HepG2 (cell line): ENCODE results near the gene METTL23. TPM values are rescaled to one million over a fixed set of nuclear protein-coding genes. Genes with fewer than 3 reads are reported as not detected.

Source experiments
- ATF5 ChIP-seq: sonication (generic); formaldehyde crosslinking; IDR thresholded peaks from 2 replicates; pipeline ENCODE4 v1.4.0; 2020; ENCODE audit warnings: mild to moderate bottlenecking, low read depth, missing genetic modification reagents
- HBP1 ChIP-seq: IDR thresholded peaks from 2 replicates; pipeline ENCODE4 v1.6.1; 2016; ENCODE audit warnings: low read depth, control low read depth
- HOXA9 ChIP-seq: sonication (generic); formaldehyde crosslinking; IDR thresholded peaks from 2 replicates; pipeline ENCODE4 v1.8.1; 2022; ENCODE audit warnings: missing genetic modification reagents, mild to moderate bottlenecking, moderate library complexity, borderline replicate concordance
- IRF9 ChIP-seq: sonication (generic); formaldehyde crosslinking; IDR thresholded peaks from 2 replicates; pipeline ENCODE4 v1.8.0; 2022; ENCODE audit warnings: missing genetic modification reagents, mild to moderate bottlenecking, borderline replicate concordance
- KLF13 ChIP-seq: sonication (generic); formaldehyde crosslinking; IDR thresholded peaks from 2 replicates; pipeline ENCODE4 v1.4.0; 2020; ENCODE audit warnings: mild to moderate bottlenecking, missing genetic modification reagents
- PBX3 ChIP-seq: sonication (generic); formaldehyde crosslinking; IDR thresholded peaks from 2 replicates; pipeline ENCODE4 v1.8.1; 2023; ENCODE audit warnings: missing genetic modification reagents, inconsistent platforms, borderline replicate concordance
- RFX1 ChIP-seq: fragments of 450-650 bp; IDR thresholded peaks from 2 replicates; pipeline ENCODE4 v1.6.1; 2017
- SETDB1 ChIP-seq: sonication (generic); formaldehyde crosslinking; IDR thresholded peaks from 2 replicates; pipeline ENCODE4 v1.5.1; 2020; ENCODE audit warnings: missing genetic modification reagents, mild to moderate bottlenecking, borderline replicate concordance
- THAP11 ChIP-seq: IDR thresholded peaks from 2 replicates; pipeline ENCODE4 v1.6.1; 2016; ENCODE audit warnings: missing biosample characterization, missing genetic modification reagents
- USF2 ChIP-seq, 2 experiments: sonication (generic) in 1 of 2; formaldehyde crosslinking in 1 of 2; IDR thresholded peaks; 2 replicates each; pipeline versions ENCODE4 v1.5.1 to v1.6.1; 2011 to 2020; ENCODE audit warnings: borderline replicate concordance in 1 of 2, low read depth in 1 of 2, low read length in 1 of 2, mild to moderate bottlenecking in 1 of 2, missing genetic modification reagents in 1 of 2, moderate library complexity in 1 of 2
- ZBED4 ChIP-seq: sonication (generic); formaldehyde crosslinking; IDR thresholded peaks from 2 replicates; pipeline ENCODE4 v1.4.0; 2020; ENCODE audit warnings: missing genetic modification reagents, borderline replicate concordance
- ZBTB7A ChIP-seq: sonication (generic); formaldehyde crosslinking; IDR thresholded peaks from 2 replicates; pipeline ENCODE4 v1.8.0; 2022; ENCODE audit warnings: mild to moderate bottlenecking, missing genetic modification reagents
- ZMAT3 ChIP-seq: sonication (generic); formaldehyde crosslinking; conservative IDR thresholded peaks from 2 replicates; pipeline ENCODE4 v1.7.0; 2021; ENCODE audit warnings: missing genetic modification reagents
- ZNF75D ChIP-seq: sonication (generic); formaldehyde crosslinking; IDR thresholded peaks from 2 replicates; pipeline ENCODE4 v1.8.1; 2023; ENCODE audit warnings: missing genetic modification reagents, mild to moderate bottlenecking, borderline replicate concordance
- ZNF772 ChIP-seq: sonication (generic); formaldehyde crosslinking; IDR thresholded peaks from 2 replicates; pipeline ENCODE4 v1.5.0; 2020; ENCODE audit warnings: mild to moderate bottlenecking, missing genetic modification reagents
- polyA plus RNA-seq, 8 experiments: library from polyadenylated mRNA; depleted of rRNA in 3 of 8; stranded (reverse) in 7 of 8; unstranded in 1 of 8; fragments of >200 nt; fragmentation: Illumina TruSeq in 4 of 8; extraction: Trizol in 4 of 8; gene quantifications; 2 replicates each; pipeline versions ENCODE4 v1.2.1 to v1.2.3, GENCODE V29; 2011 to 2016; ENCODE audit warnings: low read depth in 4 of 8, missing spikeins in 1 of 8, mixed read lengths in 1 of 8; ENCODE audit not compliant: insufficient read depth in 1 of 8
- total RNA-seq, 5 experiments: library from RNA; depleted of rRNA; stranded (reverse); fragments of >200 nt; fragmentation: Illumina TruSeq; extraction: Trizol; gene quantifications; 2 replicates each; pipeline ENCODE4 v1.2.3, GENCODE V29; 2016; ENCODE audit warnings: low read depth in 1 of 5

Gene METTL23
- total and polyA plus RNA-seq, 2 of the 13 experiments (the other 11 are each of a cell fraction or from before 2014, with no cell fraction given): 39.9 to 104 TPM

- TF ChIP-seq ATF5 (CRISPR knock-in tag): peak; percentile 58; the same call in 1 of the 2 replicates
- peak; percentile 97 for TF ChIP-seq THAP11 (CRISPR knock-in tag)
- TF ChIP-seq ZNF772: peak; percentile 52; the same call in 1 of the 2 replicates
- no peak; the same call in none of the 2 replicates for TF ChIP-seq IRF9 (CRISPR knock-in tag)
- TF ChIP-seq USF2 (IDR thresholded peaks at IDR 0.05; ENCODE audit: low read depth, low read length): peak; percentile 88
- peak; percentile 85 for TF ChIP-seq USF2 (CRISPR knock-in tag; IDR thresholded peaks at IDR 0.05; ENCODE audit: borderline replicate concordance)
- no peak for TF ChIP-seq PBX3 (CRISPR knock-in tag)
- TF ChIP-seq HOXA9 (CRISPR knock-in tag): no peak; the same call in 1 of the 2 replicates
- TF ChIP-seq KLF13 (CRISPR knock-in tag): no peak
- no peak for TF ChIP-seq ZMAT3 (CRISPR knock-in tag)
- TF ChIP-seq HBP1: peak; percentile 72; the same call in 1 of the 2 replicates
- TF ChIP-seq ZNF75D (CRISPR knock-in tag): no peak
- TF ChIP-seq ZBTB7A (CRISPR knock-in tag): no peak
- no peak; the same call in 1 of the 2 replicates for TF ChIP-seq RFX1
- no peak for TF ChIP-seq SETDB1
- peak; percentile 29; the same call in 1 of the 2 replicates for TF ChIP-seq ZBED4 (CRISPR knock-in tag)
Measured at GRCh38 chr17:76737676-76738467, 11.2 kb downstream of the METTL23 start, which contains the start of gene MFSD11 (continued).
